ENCODE data around the gene RFT1.
"Not testable (repeated sequence)": the region's sequence is repeated elsewhere in the genome, so short reads cannot be mapped to it uniquely, and the experiment has no call there.

Gene RFT1

GRCh38 chr3:53151870-53152660 lies 21.8 kb upstream of the RFT1 start:
- peaks cover 16% of the 10 kb centered on the region for H3K27me3 Mint-ChIP-seq (ENCODE audit: low read depth, poor library complexity)
- no peak overlapping the region for H3K27ac Mint-ChIP-seq
- H3K9me3 Mint-ChIP-seq = no peaks in the 10 kb centered on the region
- H3K36me3 Mint-ChIP-seq (ENCODE audit: low read depth) = no peaks in the 10 kb centered on the region
- H3K4me3 Mint-ChIP-seq = no peak overlapping the region
- no peak for DNase-seq
- H3K4me1 Mint-ChIP-seq = peaks cover 48% of the 10 kb centered on the region
- TF ChIP-seq, protein P1, sequence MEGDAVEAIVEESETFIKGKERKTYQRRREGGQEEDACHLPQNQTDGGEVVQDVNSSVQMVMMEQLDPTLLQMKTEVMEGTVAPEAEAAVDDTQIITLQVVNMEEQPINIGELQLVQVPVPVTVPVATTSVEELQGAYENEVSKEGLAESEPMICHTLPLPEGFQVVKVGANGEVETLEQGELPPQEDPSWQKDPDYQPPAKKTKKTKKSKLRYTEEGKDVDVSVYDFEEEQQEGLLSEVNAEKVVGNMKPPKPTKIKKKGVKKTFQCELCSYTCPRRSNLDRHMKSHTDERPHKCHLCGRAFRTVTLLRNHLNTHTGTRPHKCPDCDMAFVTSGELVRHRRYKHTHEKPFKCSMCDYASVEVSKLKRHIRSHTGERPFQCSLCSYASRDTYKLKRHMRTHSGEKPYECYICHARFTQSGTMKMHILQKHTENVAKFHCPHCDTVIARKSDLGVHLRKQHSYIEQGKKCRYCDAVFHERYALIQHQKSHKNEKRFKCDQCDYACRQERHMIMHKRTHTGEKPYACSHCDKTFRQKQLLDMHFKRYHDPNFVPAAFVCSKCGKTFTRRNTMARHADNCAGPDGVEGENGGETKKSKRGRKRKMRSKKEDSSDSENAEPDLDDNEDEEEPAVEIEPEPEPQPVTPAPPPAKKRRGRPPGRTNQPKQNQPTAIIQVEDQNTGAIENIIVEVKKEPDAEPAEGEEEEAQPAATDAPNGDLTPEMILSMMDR (IDR thresholded peaks at IDR 0.05) = no peak

GRCh38 chr3:53151465-53151864 lies 21.2 kb upstream of the RFT1 start:
- Mint-ChIP-seq H3K4me3 (no peak overlapping the region), H3K27me3 (ENCODE audit: low read depth, poor library complexity) (peaks cover 11% of the 10 kb centered on the region), H3K36me3 (ENCODE audit: low read depth) (no peaks in the 10 kb centered on the region), H3K27ac (no peak overlapping the region), H3K4me1 (peaks cover 49% of the 10 kb centered on the region), H3K9me3 (no peaks in the 10 kb centered on the region)
- TF ChIP-seq, protein P1 (IDR thresholded peaks at IDR 0.05) = no peak
- DNase-seq = no peak

- not testable (repeated sequence) for H3K27ac Mint-ChIP-seq; DNase-seq; H3K4me3 Mint-ChIP-seq; H3K9me3 Mint-ChIP-seq; H3K36me3 Mint-ChIP-seq (ENCODE audit: low read depth)
- peaks cover 49% of the 10 kb centered on the region for H3K4me1 Mint-ChIP-seq
- H3K27me3 Mint-ChIP-seq (ENCODE audit: low read depth, poor library complexity) = peaks cover 11% of the 10 kb centered on the region
Measured at GRCh38 chr3:53151086-53151438, 20.8 kb upstream of the RFT1 start.

DNA sequence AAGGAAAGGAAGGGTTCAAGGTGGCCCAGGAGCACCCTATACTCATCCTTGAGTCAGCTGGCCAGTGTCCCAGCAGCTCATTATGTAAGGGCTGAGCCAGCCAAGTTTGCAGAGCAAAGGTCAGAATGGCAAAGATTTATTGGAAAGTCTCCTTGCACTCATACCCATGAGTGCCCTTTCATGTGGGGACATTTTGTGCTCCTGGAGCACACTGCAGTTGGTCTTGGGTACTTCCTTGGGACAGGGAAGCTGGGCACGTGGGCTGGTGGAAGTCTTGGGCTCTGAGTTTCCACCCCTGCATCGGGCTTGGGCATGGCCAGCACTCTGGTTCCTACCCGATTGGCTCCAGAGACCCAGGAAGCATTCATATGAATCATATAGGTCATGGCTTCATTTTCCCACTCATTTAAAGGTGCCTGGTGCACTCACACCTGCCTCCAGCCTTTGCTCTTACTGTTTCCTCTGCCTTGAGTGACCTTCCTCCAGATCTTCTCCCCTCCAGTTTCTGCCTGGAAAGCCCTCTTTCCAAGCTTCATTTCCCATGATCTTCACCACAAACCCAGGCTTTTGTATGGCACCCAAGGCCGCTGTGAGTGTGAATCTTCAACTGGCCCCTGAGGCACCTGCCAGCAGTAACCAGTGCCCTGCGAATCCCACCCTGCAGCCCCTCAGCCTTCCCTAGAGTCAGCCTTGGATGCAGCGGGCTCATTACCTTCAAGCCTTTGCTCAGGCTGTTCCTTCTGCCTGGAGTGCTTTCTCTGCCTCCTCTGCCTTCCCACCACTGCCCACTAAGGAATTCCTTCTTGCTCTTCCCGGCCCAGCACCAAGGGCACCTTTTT lies 20.2 kb upstream of the RFT1 start:
- TF ChIP-seq, protein P1 (IDR thresholded peaks at IDR 0.05) = no peak
- Mint-ChIP-seq H3K36me3 (ENCODE audit: low read depth) (no peaks in the 10 kb centered on the region), H3K4me3 (no peak overlapping the region), H3K27me3 (ENCODE audit: low read depth, poor library complexity) (peaks cover 11% of the 10 kb centered on the region), H3K9me3 (no peaks in the 10 kb centered on the region), H3K4me1 (peaks cover 49% of the 10 kb centered on the region), H3K27ac (peak overlapping the region; percentile 20)
- no peak for DNase-seq

- Mint-ChIP-seq H3K4me1 (peaks cover 53% of the 10 kb centered on the region), H3K27ac (no peak overlapping the region), H3K27me3 (ENCODE audit: low read depth, poor library complexity) (peaks cover 11% of the 10 kb centered on the region), H3K36me3 (ENCODE audit: low read depth) (no peaks in the 10 kb centered on the region), H3K4me3 (no peak overlapping the region), H3K9me3 (no peaks in the 10 kb centered on the region)
- TF ChIP-seq, protein P1 (IDR thresholded peaks at IDR 0.05) = no peak
- no peak for DNase-seq
Measured at GRCh38 chr3:53149699-53150098, 19.5 kb upstream of the RFT1 start.

GRCh38 chr3:53149006-53149690 lies 18.9 kb upstream of the RFT1 start:
- TF ChIP-seq, protein P1 (IDR thresholded peaks at IDR 0.05) = no peak
- no peak for DNase-seq
- Mint-ChIP-seq H3K4me3 (no peak overlapping the region), H3K36me3 (ENCODE audit: low read depth) (no peaks in the 10 kb centered on the region), H3K9me3 (no peaks in the 10 kb centered on the region), H3K27ac (no peak overlapping the region), H3K4me1 (peaks cover 53% of the 10 kb centered on the region), H3K27me3 (ENCODE audit: low read depth, poor library complexity) (peaks cover 11% of the 10 kb centered on the region)

Measured in nephron progenitor cell (in vitro differentiated cells).